GM12878 (cell line): Measurements from ENCODE around the gene TCIRG1.

Source experiments
- GABPA ChIP-seq: IDR thresholded peaks from 2 replicates; pipeline ENCODE4 v1.6.1; 2014; ENCODE audit warnings: antibody characterized with exemption, low read depth, mild to moderate bottlenecking, inconsistent platforms
- SPI1 ChIP-seq: IDR thresholded peaks from 2 replicates; pipeline ENCODE4 v1.6.1; 2011; ENCODE audit warnings: low read depth, mild to moderate bottlenecking, low read length, moderate library complexity, borderline replicate concordance; ENCODE audit not compliant: insufficient read depth
- SREBF2 ChIP-seq: IDR thresholded peaks from 2 replicates; pipeline ENCODE4 v1.6.1; 2012; ENCODE audit warnings: mild to moderate bottlenecking, low read length
- SRF ChIP-seq, 2 experiments: IDR thresholded peaks; 2 replicates each; pipeline ENCODE4 v1.6.1; 2011; ENCODE audit warnings: low read depth in 2 of 2, low read length in 2 of 2, mild to moderate bottlenecking in 1 of 2, moderate library complexity in 1 of 2
- TARDBP ChIP-seq: IDR thresholded peaks from 2 replicates; pipeline ENCODE4 v1.6.1; 2016; ENCODE audit warnings: borderline replicate concordance
- WRNIP1 ChIP-seq: IDR thresholded peaks from 2 replicates; pipeline ENCODE4 v1.6.1; 2011; ENCODE audit warnings: low read depth, low read length, improper control_type of control experiment, borderline replicate concordance
- TF ChIP-seq, protein P1 (sequence below), 3 experiments: IDR thresholded peaks in 2 of 3; conservative IDR thresholded peaks in 1 of 3; 2 replicates each; pipeline ENCODE4 v1.5.1; 2011; ENCODE audit warnings: low read depth in 3 of 3, low read length in 3 of 3, mild to moderate bottlenecking in 3 of 3, control low read depth in 2 of 3, moderate library complexity in 2 of 3, inconsistent platforms in 1 of 3, mixed read lengths in 1 of 3; ENCODE audit not compliant: control insufficient read depth in 2 of 3, insufficient read depth in 1 of 3; ENCODE audit errors: extremely low read depth in 1 of 3
- TF ChIP-seq, protein P2 (sequence below): IDR thresholded peaks from 2 replicates; pipeline ENCODE4 v1.6.1; 2011; ENCODE audit warnings: low read depth, low read length, improper control_type of control experiment, borderline replicate concordance

DNA sequence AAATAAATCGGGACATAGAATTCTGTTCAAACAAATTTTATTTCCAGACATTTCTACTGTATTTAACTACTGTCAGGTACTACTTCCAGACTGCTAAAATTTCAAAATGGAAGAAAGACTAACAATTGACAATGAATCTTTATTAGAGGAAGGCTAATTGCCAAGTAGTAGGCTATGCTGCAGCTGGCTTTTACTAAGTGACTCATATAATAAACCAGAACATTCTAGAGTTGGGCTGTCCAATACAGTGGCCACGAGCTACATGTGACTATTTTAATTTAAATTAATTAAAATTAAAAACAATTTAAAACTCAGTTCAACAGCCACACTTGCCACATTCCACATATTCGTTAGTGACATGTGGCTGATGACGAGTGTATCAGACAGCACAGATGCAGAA, 54.7 kb downstream of the TCIRG1 start:
- TF ChIP-seq WRNIP1 (no peak), SRF (IDR thresholded peaks at IDR 0.05; ENCODE audit: low read depth in 2 of 2, low read length in 2 of 2) (no peak), SPI1 (no peak), TARDBP (no peak), GABPA (no peak), SREBF2 (no peak)
- TF ChIP-seq, protein P1, sequence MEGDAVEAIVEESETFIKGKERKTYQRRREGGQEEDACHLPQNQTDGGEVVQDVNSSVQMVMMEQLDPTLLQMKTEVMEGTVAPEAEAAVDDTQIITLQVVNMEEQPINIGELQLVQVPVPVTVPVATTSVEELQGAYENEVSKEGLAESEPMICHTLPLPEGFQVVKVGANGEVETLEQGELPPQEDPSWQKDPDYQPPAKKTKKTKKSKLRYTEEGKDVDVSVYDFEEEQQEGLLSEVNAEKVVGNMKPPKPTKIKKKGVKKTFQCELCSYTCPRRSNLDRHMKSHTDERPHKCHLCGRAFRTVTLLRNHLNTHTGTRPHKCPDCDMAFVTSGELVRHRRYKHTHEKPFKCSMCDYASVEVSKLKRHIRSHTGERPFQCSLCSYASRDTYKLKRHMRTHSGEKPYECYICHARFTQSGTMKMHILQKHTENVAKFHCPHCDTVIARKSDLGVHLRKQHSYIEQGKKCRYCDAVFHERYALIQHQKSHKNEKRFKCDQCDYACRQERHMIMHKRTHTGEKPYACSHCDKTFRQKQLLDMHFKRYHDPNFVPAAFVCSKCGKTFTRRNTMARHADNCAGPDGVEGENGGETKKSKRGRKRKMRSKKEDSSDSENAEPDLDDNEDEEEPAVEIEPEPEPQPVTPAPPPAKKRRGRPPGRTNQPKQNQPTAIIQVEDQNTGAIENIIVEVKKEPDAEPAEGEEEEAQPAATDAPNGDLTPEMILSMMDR (IDR thresholded peaks at IDR 0.05 in 2 of 3, conservative IDR thresholded peaks at IDR 0.05 in 1 of 3; ENCODE audit: control insufficient read depth in 2 of 3, extremely low read depth in 1 of 3, insufficient read depth in 1 of 3, low read depth in 3 of 3, low read length in 3 of 3): no peak
- TF ChIP-seq, protein P2, sequence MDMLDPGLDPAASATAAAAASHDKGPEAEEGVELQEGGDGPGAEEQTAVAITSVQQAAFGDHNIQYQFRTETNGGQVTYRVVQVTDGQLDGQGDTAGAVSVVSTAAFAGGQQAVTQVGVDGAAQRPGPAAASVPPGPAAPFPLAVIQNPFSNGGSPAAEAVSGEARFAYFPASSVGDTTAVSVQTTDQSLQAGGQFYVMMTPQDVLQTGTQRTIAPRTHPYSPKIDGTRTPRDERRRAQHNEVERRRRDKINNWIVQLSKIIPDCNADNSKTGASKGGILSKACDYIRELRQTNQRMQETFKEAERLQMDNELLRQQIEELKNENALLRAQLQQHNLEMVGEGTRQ: no peak
